HG02759 (cell line): ENCODE data around the gene PLEKHO2.
"Not testable (repeated sequence)": the region's sequence is repeated elsewhere in the genome, so short reads cannot be mapped to it uniquely, and the experiment has no call there.

Experiments used
- ATAC-seq: cut with Tn5 transposase; IDR thresholded peaks from one replicate; pipeline ENCODE4 v1.9.1; 2021; ENCODE audit warnings: mild to moderate bottlenecking, moderate library complexity; ENCODE audit not compliant: unreplicated experiment

The PLEKHO2 gene

GRCh38 chr15:64841344-64842095 lies at the start of gene PLEKHO2:
PLEKHO2 (plus strand) TSS chr15:64841915; CDS start chr15:64842017, 102 bp downstream.
- peak; percentile 63 for ATAC-seq

- no peak for ATAC-seq
Measured at GRCh38 chr15:64792282-64792681, 49.4 kb upstream of the PLEKHO2 start.

- ATAC-seq, result not testable (repeated sequence)
Measured at GRCh38 chr15:64795299-64795698, 46.4 kb upstream of the PLEKHO2 start.

- not testable (repeated sequence) for ATAC-seq
Measured at GRCh38 chr15:64795921-64796320, 45.8 kb upstream of the PLEKHO2 start.

- ATAC-seq, result not testable (repeated sequence)
Measured at GRCh38 chr15:64798905-64799304, 42.8 kb upstream of the PLEKHO2 start.

- no peak for ATAC-seq
Measured at GRCh38 chr15:64800476-64800875, 41.2 kb upstream of the PLEKHO2 start.

- no peak for ATAC-seq
Measured at GRCh38 chr15:64803526-64803925, 38.2 kb upstream of the PLEKHO2 start.

- ATAC-seq, result no peak
Measured at GRCh38 chr15:64804619-64805018, 37.1 kb upstream of the PLEKHO2 start.

GRCh38 chr15:64806509-64806908 lies 35.2 kb upstream of the PLEKHO2 start:
- ATAC-seq, result no peak

GRCh38 chr15:64807051-64807749 lies 34.5 kb upstream of the PLEKHO2 start:
- no peak for ATAC-seq

GRCh38 chr15:64807751-64808222 lies 33.9 kb upstream of the PLEKHO2 start:
- ATAC-seq, result no peak

- no peak for ATAC-seq
Measured at GRCh38 chr15:64808785-64809453, 32.8 kb upstream of the PLEKHO2 start.

GRCh38 chr15:64809649-64810496 lies 31.8 kb upstream of the PLEKHO2 start:
- no peak for ATAC-seq

- ATAC-seq, result no peak
Measured at GRCh38 chr15:64810497-64811326, 31.0 kb upstream of the PLEKHO2 start.

- ATAC-seq, result peak; percentile 58
Measured at GRCh38 chr15:64813075-64813474, 28.6 kb upstream of the PLEKHO2 start.

- ATAC-seq, result not testable (repeated sequence)
Measured at GRCh38 chr15:64814283-64814682, 27.4 kb upstream of the PLEKHO2 start.

GRCh38 chr15:64814965-64815364 lies 26.8 kb upstream of the PLEKHO2 start:
- ATAC-seq, result not testable (repeated sequence)

- ATAC-seq, result no peak
Measured at GRCh38 chr15:64816452-64816851, 25.3 kb upstream of the PLEKHO2 start.

- ATAC-seq, result no peak
Measured at GRCh38 chr15:64824929-64825430, 16.7 kb upstream of the PLEKHO2 start.
